Gastrocnemius medialis (tissue), 4 donors: ENCODE results near the gene CPA5. TPM values are rescaled to one million over a fixed set of nuclear protein-coding genes. Genes with fewer than 3 reads are reported as not detected.

Source experiments
- ATAC-seq, 2 donors: fragments of 150-250 bp; one replicate each; pipeline ENCODE4 v1.9.1; 2016
- DNase-seq, 2 donors: peaks; one replicate each; pipeline ENCODE4 v3.0.0-alpha.2; 2019
- H3K27ac ChIP-seq, 4 donors: fragments of 200-600 bp; sonication (generic); 1 replicate in 1 of 4; 2 replicates in 3 of 4; pipeline ENCODE4 v1.5.1; 2016 to 2018; ENCODE audit warnings: mild to moderate bottlenecking in 2 of 4, moderate library complexity in 1 of 4
- H3K27me3 ChIP-seq, 3 donors: fragments of 200-600 bp; sonication (generic) in 2 of 3; 1 replicate in 1 of 3; 2 replicates in 2 of 3; pipeline versions ENCODE4 v1.5.1 to v1.6.0; 2016 to 2019; ENCODE audit warnings: mild to moderate bottlenecking in 1 of 3, moderate library complexity in 1 of 3
- H3K36me3 ChIP-seq, 2 donors: fragments of 200-600 bp; sonication (generic) in 1 of 2; one replicate each; pipeline ENCODE4 v1.5.1; 2017 to 2018
- H3K4me1 ChIP-seq, 2 donors: fragments of 200-600 bp; sonication (generic) in 1 of 2; one replicate each; pipeline ENCODE4 v1.5.1; 2016 to 2017; ENCODE audit warnings: mild to moderate bottlenecking in 2 of 2
- H3K4me3 ChIP-seq, 4 donors: fragments of 200-600 bp; sonication (generic) in 3 of 4; 1 replicate in 1 of 4; 2 replicates in 3 of 4; pipeline ENCODE4 v1.5.1; 2016 to 2019; ENCODE audit warnings: mild to moderate bottlenecking in 2 of 4
- H3K9me3 ChIP-seq, 3 donors: fragments of 200-600 bp; sonication (generic) in 2 of 3; 1 replicate in 1 of 3; 2 replicates in 2 of 3; pipeline ENCODE4 v1.5.1; 2016 to 2019
- CTCF ChIP-seq, 5 experiments: fragments of 450-650 bp in 3 of 5; fragments of 200-600 bp in 2 of 5; sonication (generic) in 2 of 5; IDR thresholded peaks in 4 of 5; conservative IDR thresholded peaks in 1 of 5; 1 replicate in 4 of 5; 2 replicates in 1 of 5; pipeline ENCODE4 v1.5.1; 2016 to 2019; ENCODE audit warnings: antibody characterized with exemption in 5 of 5, mild to moderate bottlenecking in 3 of 5, moderate library complexity in 3 of 5
- POLR2A ChIP-seq, 2 donors: fragments of 450-650 bp; IDR thresholded peaks; one replicate each; pipeline ENCODE4 v1.6.1; 2017; ENCODE audit warnings: antibody characterized with exemption in 2 of 2, mild to moderate bottlenecking in 2 of 2, moderate library complexity in 2 of 2
- in situ Hi-C, 4 donors: fragments of 200-750 bp; cut with MboI; loops; one replicate each; pipeline versions ENCODE4 v1.15.0 to v1.8.0; 2017; ENCODE audit warnings: low sequenced_read_pairs in 4 of 4
- intact Hi-C: fragments of 100-400 bp; cut with DNase I; formaldehyde crosslinking; loops from one replicate; pipeline ENCODE4 v1.15.1; 2023; ENCODE audit warnings: low total_unique reads
- total RNA-seq, 4 donors: library from RNA; depleted of rRNA; stranded (reverse); fragments of >200 nt; gene quantifications; one replicate each; pipeline versions ENCODE4 v1.1.0 to v1.2.3, GENCODE V29; 2016

Gene CPA5
- not detected for total RNA-seq

- H3K4me3 ChIP-seq, result no peak within 1 kb of the TSS
- no peak for DNase-seq
- no peak for TF ChIP-seq CTCF (IDR thresholded peaks at IDR 0.05 in 4 of 5, conservative IDR thresholded peaks at IDR 0.05 in 1 of 5)
- TF ChIP-seq POLR2A (IDR thresholded peaks at IDR 0.05), result no peak
- H3K36me3 ChIP-seq, result no peaks in the 10 kb centered on the region
- ATAC-seq, result no peak
- H3K9me3 ChIP-seq, result no peaks in the 10 kb centered on the region
- in situ Hi-C loops, result no loop called here
- intact Hi-C loops, result loop anchor here (2.0 kb wide), 1 partner anchor 88 kb away; no protein-coding TSS in a partner anchor
- no peaks in the 10 kb centered on the region for H3K4me1 ChIP-seq
- H3K27me3 ChIP-seq, result no peaks in the 10 kb centered on the region
- no peak within 1 kb of the TSS for H3K27ac ChIP-seq
These were observed at the start of gene CPA5 for GRCh38 chr7:130344271-130344866. Gene CPA5 (plus strand): TSS chr7:130344816. CDS start chr7:130346486, 1,670 bp downstream.

- intact Hi-C loops, result no loop called here
- H3K9me3 ChIP-seq, result no peaks in the 10 kb centered on the region
- in situ Hi-C loops, result no loop called here
- H3K27ac ChIP-seq, result no peak overlapping the region
- no peaks in the 10 kb centered on the region for H3K36me3 ChIP-seq
- no peak overlapping the region for H3K4me3 ChIP-seq
- TF ChIP-seq CTCF (IDR thresholded peaks at IDR 0.05 in 4 of 5, conservative IDR thresholded peaks at IDR 0.05 in 1 of 5) (no peak), POLR2A (IDR thresholded peaks at IDR 0.05) (no peak)
- no peak for DNase-seq
- H3K4me1 ChIP-seq, result no peaks in the 10 kb centered on the region
- ATAC-seq, result peak in 1 of 2 donors; percentile 18
- no peaks in the 10 kb centered on the region for H3K27me3 ChIP-seq
These were observed 48.2 kb upstream of the CPA5 start for GRCh38 chr7:130296221-130296951.

GRCh38 chr7:130297628-130298543, 46.7 kb upstream of the CPA5 start:
- TF ChIP-seq POLR2A (IDR thresholded peaks at IDR 0.05) (no peak), CTCF (IDR thresholded peaks at IDR 0.05 in 4 of 5, conservative IDR thresholded peaks at IDR 0.05 in 1 of 5) (no peak)
- no peaks in the 10 kb centered on the region for H3K9me3 ChIP-seq
- no peaks in the 10 kb centered on the region for H3K27me3 ChIP-seq
- intact Hi-C loops (no loop called here), in situ Hi-C loops (no loop called here)
- no peak for ATAC-seq
- no peak overlapping the region for H3K27ac ChIP-seq
- no peaks in the 10 kb centered on the region for H3K36me3 ChIP-seq
- no peak for DNase-seq
- no peak overlapping the region for H3K4me3 ChIP-seq
- no peaks in the 10 kb centered on the region for H3K4me1 ChIP-seq

GRCh38 chr7:130298544-130299326, 45.9 kb upstream of the CPA5 start:
- no peak for TF ChIP-seq CTCF (IDR thresholded peaks at IDR 0.05 in 4 of 5, conservative IDR thresholded peaks at IDR 0.05 in 1 of 5)
- TF ChIP-seq POLR2A (IDR thresholded peaks at IDR 0.05), result no peak
- in situ Hi-C loops (no loop called here), intact Hi-C loops (no loop called here)
- Histone ChIP-seq H3K36me3 (no peaks in the 10 kb centered on the region), H3K9me3 (no peaks in the 10 kb centered on the region), H3K4me3 (no peak overlapping the region), H3K27me3 (no peaks in the 10 kb centered on the region), H3K4me1 (no peaks in the 10 kb centered on the region), H3K27ac (no peak overlapping the region)
- DNase-seq (no peak), ATAC-seq (no peak)
